A673 (cell line): ENCODE results near the gene TSR2. TPM values are rescaled to one million over a fixed set of nuclear protein-coding genes. Genes with fewer than 3 reads are reported as not detected.

ENCODE experiments used
- BruUV-seq: library from RNA; stranded (reverse); fragments of 400-500 nt; replicated peaks from 2 replicates; lab custom pipeline; 2021; lab: Mats Ljungman, UMichigan
- CTCF ChIA-PET: fragments of 300-600 bp; sonication (Branson Sonifier 250); formaldehyde crosslinking; loops from one replicate; lab custom pipeline; 2022; ENCODE audit warnings: antibody characterized with exemption; lab: Charles Lee
- POLR2A ChIA-PET: fragments of 300-600 bp; sonication (Branson Sonifier 250); formaldehyde crosslinking; loops from one replicate; lab custom pipeline; 2022; ENCODE audit warnings: antibody characterized with exemption; ENCODE audit not compliant: low non-redundant PET; lab: Charles Lee
- DNase-seq: peaks from one replicate; pipeline ENCODE4 v3.0.0-alpha.2; 2015; ENCODE audit warnings: low spot score
- H3K27ac ChIP-seq: fragments of 200-600 bp; sonication (generic); 2 replicates; pipeline ENCODE4 v1.5.1; 2016; ENCODE audit warnings: mixed run types, low read depth, mild to moderate bottlenecking, mixed read lengths, antibody characterized with exemption, low read length; ENCODE audit not compliant: poor library complexity, severe bottlenecking
- H3K27me3 ChIP-seq: fragments of 200-600 bp; sonication (generic); replicated peaks from 2 replicates; pipeline ENCODE4 v1.6.1; 2017; ENCODE audit warnings: mixed run types, low read depth, mild to moderate bottlenecking, mixed read lengths, antibody characterized with exemption, low read length; ENCODE audit not compliant: insufficient read depth, poor library complexity
- H3K36me3 ChIP-seq: fragments of 200-600 bp; sonication (generic); 2 replicates; pipeline ENCODE4 v1.6.1; 2016; ENCODE audit warnings: mixed run types, mild to moderate bottlenecking, mixed read lengths, antibody characterized with exemption, low read length; ENCODE audit not compliant: insufficient read depth, poor library complexity, severe bottlenecking
- H3K4me1 ChIP-seq: fragments of 200-600 bp; sonication (generic); 2 replicates; pipeline ENCODE4 v1.6.1; 2017; ENCODE audit warnings: mixed run types, mild to moderate bottlenecking, mixed read lengths, antibody characterized with exemption, low read length; ENCODE audit not compliant: insufficient read depth, poor library complexity, severe bottlenecking
- H3K4me3 ChIP-seq: fragments of 200-600 bp; sonication (generic); 2 replicates; pipeline ENCODE4 v1.5.1; 2016; ENCODE audit warnings: low read depth, mixed run types, mild to moderate bottlenecking, mixed read lengths, low read length; ENCODE audit not compliant: poor library complexity, severe bottlenecking
- H3K9me3 ChIP-seq: fragments of 200-600 bp; sonication (generic); 2 replicates; pipeline ENCODE4 v1.6.1; 2016; ENCODE audit warnings: mixed run types, low read depth, mild to moderate bottlenecking, mixed read lengths, antibody characterized with exemption, low read length; ENCODE audit not compliant: poor library complexity, severe bottlenecking
- EZH2 ChIP-seq: fragments of 200-600 bp; sonication (generic); IDR thresholded peaks from 2 replicates; pipeline ENCODE4 v1.6.1; 2017; ENCODE audit warnings: borderline replicate concordance, low read depth, mild to moderate bottlenecking, mixed read lengths, antibody characterized with exemption, low read length; ENCODE audit not compliant: poor library complexity, severe bottlenecking
- intact Hi-C: fragments of 100-400 bp; cut with micrococcal nuclease; formaldehyde crosslinking; loops from one replicate; pipeline ENCODE4 v1.10.0; 2022; ENCODE audit not compliant: unreplicated experiment
- total RNA-seq: library from RNA; stranded (reverse); gene quantifications from 2 replicates; pipeline ENCODE4 v1.2.3, GENCODE V29; 2021
- TF ChIP-seq, protein P1 (sequence below): fragments of 300-800, 200-600 bp; sonication (generic); conservative IDR thresholded peaks from 2 replicates; pipeline ENCODE4 v1.5.1; 2017; ENCODE audit warnings: low read depth, mild to moderate bottlenecking, antibody characterized with exemption, low read length, moderate library complexity, mixed read lengths

Gene TSR2
- total RNA-seq, 1 experiment from 2014 or later = 40.8 TPM

DNA sequence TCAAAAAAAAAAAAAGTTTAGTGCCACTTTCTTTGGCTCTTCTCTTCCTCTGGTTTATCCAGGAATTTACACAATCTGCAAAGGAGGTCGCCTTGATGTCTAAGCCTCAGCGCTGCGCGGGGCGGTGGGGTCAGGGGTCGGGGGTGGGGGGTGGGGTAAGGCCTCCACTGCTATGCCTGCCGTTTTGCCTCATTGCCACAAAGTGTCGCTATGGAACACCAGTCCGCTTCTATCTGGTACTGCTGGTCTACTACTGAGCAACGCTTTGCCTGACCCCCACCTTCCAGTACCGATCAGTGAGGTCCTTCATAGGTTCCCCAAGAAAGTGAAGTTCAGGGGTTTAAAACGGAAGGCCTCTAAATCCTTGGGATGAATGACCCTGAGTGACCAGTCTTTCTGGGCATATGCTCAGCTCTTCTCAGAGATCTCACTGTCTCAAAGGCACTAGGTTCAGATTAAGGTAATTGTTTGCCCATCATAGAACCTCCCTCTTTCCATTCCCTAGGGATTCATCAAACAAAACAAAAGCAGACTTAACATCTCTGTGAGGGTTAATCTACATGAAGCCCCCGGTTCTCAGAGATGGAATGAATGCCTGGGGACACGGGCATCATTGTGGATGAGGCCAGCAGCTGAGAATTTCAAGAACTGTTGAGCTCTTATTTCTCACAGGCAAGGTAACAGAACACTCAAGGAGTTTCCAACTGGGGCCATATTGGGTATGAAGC is 16.9 kb upstream of the TSR2 start:
- no peak for TF ChIP-seq EZH2
- TF ChIP-seq, protein P1, sequence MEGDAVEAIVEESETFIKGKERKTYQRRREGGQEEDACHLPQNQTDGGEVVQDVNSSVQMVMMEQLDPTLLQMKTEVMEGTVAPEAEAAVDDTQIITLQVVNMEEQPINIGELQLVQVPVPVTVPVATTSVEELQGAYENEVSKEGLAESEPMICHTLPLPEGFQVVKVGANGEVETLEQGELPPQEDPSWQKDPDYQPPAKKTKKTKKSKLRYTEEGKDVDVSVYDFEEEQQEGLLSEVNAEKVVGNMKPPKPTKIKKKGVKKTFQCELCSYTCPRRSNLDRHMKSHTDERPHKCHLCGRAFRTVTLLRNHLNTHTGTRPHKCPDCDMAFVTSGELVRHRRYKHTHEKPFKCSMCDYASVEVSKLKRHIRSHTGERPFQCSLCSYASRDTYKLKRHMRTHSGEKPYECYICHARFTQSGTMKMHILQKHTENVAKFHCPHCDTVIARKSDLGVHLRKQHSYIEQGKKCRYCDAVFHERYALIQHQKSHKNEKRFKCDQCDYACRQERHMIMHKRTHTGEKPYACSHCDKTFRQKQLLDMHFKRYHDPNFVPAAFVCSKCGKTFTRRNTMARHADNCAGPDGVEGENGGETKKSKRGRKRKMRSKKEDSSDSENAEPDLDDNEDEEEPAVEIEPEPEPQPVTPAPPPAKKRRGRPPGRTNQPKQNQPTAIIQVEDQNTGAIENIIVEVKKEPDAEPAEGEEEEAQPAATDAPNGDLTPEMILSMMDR = no peak
- no peaks in the 10 kb centered on the region for H3K4me1 ChIP-seq
- ChIA-PET CTCF (no interaction called here), POLR2A (no interaction called here)
- no peak overlapping the region for H3K4me3 ChIP-seq
- DNase-seq = no peak
- H3K36me3 ChIP-seq = no peaks in the 10 kb centered on the region
- H3K27ac ChIP-seq = no peak overlapping the region
- BruUV-seq = no TSS peak
- intact Hi-C loops = no loop called here
- H3K27me3 ChIP-seq = no peaks in the 10 kb centered on the region
- H3K9me3 ChIP-seq = no peaks in the 10 kb centered on the region

DNA sequence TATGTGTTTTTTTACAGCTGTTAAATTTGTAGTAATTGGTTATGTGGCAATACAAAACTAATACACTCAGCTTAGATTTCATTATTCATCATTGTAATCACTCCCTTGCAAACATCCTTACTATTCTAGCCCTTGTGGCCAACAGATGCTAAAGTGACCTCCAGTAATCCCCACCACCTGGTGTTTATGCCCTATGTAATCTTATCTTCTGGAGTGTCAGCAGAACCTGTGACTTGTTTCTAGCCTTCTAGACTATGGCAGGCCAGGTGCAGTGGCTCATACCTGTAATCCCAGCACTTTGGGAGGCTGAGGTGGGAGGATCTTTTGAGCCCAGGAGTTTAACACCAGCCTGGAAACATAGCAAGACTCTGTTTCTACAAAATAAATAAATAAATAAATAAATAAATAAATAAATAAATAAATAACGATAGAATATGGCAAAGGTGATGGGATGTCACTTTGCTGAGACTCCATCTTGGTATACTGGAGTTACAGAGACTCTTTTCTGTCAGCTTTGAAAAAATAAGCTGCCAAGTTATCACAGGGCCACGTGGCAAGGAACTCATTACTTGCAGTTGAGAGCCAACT is 12.3 kb upstream of the TSR2 start:
- Histone ChIP-seq H3K4me1 (no peaks in the 10 kb centered on the region), H3K9me3 (no peaks in the 10 kb centered on the region), H3K36me3 (no peaks in the 10 kb centered on the region), H3K4me3 (no peak overlapping the region), H3K27me3 (no peaks in the 10 kb centered on the region), H3K27ac (no peak overlapping the region)
- ChIA-PET CTCF (no interaction called here), POLR2A (no interaction called here)
- intact Hi-C loops = no loop called here
- no TSS peak for BruUV-seq
- TF ChIP-seq, protein P1 = no peak
- no peak for TF ChIP-seq EZH2
- no peak for DNase-seq

DNA sequence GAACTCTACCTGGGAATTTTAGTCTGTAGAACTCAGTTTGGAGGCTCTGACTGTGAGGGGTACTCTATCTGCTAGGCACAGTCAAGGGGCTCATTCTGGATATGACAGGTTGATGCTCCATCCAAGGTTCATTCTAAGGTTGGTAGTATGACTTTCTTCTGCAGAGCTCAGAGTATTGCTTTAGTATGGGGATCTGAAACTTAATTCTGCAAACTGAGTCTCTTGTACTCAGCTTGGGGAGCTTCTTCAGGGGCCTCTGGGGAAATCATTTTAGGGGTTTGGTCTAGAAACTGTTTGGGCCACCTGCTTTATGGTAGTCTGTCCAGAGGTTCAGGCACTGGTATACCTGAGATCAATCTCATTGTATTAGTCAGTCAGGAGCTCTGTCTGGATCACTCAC is 9.7 kb upstream of the TSR2 start:
- H3K36me3 ChIP-seq = no peaks in the 10 kb centered on the region
- ChIA-PET POLR2A (no interaction called here), CTCF (no interaction called here)
- BruUV-seq = no TSS peak
- no peak for DNase-seq
- no peaks in the 10 kb centered on the region for H3K9me3 ChIP-seq
- intact Hi-C loops = loop anchor here (10.0 kb wide), 1 partner anchor 186 kb away; no protein-coding TSS in a partner anchor
- no peaks in the 10 kb centered on the region for H3K27me3 ChIP-seq
- no peaks in the 10 kb centered on the region for H3K4me1 ChIP-seq
- no peak overlapping the region for H3K4me3 ChIP-seq
- H3K27ac ChIP-seq = no peak overlapping the region
- no peak for TF ChIP-seq EZH2
- TF ChIP-seq, protein P1 = no peak
